SK-N-MC (cell line): Measurements from ENCODE around the gene ITPKB.

Source experiments
- EZH2 ChIP-seq: fragments of 200-600 bp; sonication (generic); IDR thresholded peaks from one replicate; pipeline ENCODE4 v1.6.1; 2017; ENCODE audit warnings: antibody characterized with exemption
- FOXP2 ChIP-seq: optimal IDR thresholded peaks from 2 replicates; pipeline ENCODE3; 2011; ENCODE audit warnings: mild to moderate bottlenecking, moderate library complexity; ENCODE audit not compliant: insufficient read depth; ENCODE audit errors: extremely low read length, control extremely low read depth
- POLR2AphosphoS5 ChIP-seq: IDR thresholded peaks from 2 replicates; pipeline ENCODE4 v1.6.1; 2012; ENCODE audit warnings: mild to moderate bottlenecking, low read depth, low read length, borderline replicate concordance

- no peak for TF ChIP-seq EZH2
- TF ChIP-seq POLR2AphosphoS5: no peak
- TF ChIP-seq FOXP2: no peak
These were observed 16.0 kb downstream of the ITPKB start for GRCh38 chr1:226722901-226723656.
